Measurements from ENCODE around the gene CHRNA3. TPM values are rescaled to one million over a fixed set of nuclear protein-coding genes. Genes with fewer than 3 reads are reported as not detected.
"Not testable (repeated sequence)": the region's sequence is repeated elsewhere in the genome, so short reads cannot be mapped to it uniquely, and the experiment has no call there.

The CHRNA3 gene
- total RNA-seq, 2 donors from 2014 or later, result 0.52 TPM; not detected in 1

DNA sequence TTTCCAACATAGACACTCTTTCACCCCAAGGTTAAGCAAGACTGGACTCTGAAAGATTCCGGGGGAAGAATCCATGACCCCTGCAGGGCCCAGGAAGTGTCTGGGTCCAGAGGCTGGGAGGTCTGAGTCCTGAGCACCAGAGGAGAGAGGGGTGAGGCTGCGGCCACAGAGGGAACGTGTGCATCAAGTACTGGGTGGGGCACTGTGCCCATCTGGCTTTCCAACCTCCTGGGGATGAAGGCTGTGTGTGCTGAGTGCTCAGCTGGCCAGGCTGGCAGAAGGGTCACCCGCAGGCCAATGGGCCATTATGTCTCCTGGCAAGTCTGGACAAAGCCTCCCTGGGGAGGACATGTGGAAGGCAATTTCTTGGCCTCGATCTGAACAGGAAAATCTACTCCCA lies 3.3 kb downstream of the CHRNA3 start:
- Histone ChIP-seq H3K4me3 (no peak overlapping the region), H3K27me3 (peaks cover 0 to 8% of the 10 kb centered on the region in 2 donors), H3K4me1 (peaks cover 9% of the 10 kb centered on the region), H3K36me3 (replicated peaks in 1 of 2; ENCODE audit: insufficient read depth in 1 of 2, low read depth in 2 of 2) (no peaks in the 10 kb centered on the region), H3K9me3 (no peaks in the 10 kb centered on the region), H3K27ac (no peak overlapping the region)
- ATAC-seq, result no peak
- TF ChIP-seq, protein P1, sequence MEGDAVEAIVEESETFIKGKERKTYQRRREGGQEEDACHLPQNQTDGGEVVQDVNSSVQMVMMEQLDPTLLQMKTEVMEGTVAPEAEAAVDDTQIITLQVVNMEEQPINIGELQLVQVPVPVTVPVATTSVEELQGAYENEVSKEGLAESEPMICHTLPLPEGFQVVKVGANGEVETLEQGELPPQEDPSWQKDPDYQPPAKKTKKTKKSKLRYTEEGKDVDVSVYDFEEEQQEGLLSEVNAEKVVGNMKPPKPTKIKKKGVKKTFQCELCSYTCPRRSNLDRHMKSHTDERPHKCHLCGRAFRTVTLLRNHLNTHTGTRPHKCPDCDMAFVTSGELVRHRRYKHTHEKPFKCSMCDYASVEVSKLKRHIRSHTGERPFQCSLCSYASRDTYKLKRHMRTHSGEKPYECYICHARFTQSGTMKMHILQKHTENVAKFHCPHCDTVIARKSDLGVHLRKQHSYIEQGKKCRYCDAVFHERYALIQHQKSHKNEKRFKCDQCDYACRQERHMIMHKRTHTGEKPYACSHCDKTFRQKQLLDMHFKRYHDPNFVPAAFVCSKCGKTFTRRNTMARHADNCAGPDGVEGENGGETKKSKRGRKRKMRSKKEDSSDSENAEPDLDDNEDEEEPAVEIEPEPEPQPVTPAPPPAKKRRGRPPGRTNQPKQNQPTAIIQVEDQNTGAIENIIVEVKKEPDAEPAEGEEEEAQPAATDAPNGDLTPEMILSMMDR (IDR thresholded peaks at IDR 0.05), result no peak
- no peak for TF ChIP-seq POLR2A (IDR thresholded peaks at IDR 0.05)
- intact Hi-C loops (cut with DNase I), result loop anchor here (5.0 kb wide), 1 partner anchor 140 kb away; no protein-coding TSS in a partner anchor
- no peak for DNase-seq
- 66% methylated on average over 5 of the region's 5 CpGs; no CpG with 5 or more reads in 1 of the 2 donors for WGBS, 2 donors

DNA sequence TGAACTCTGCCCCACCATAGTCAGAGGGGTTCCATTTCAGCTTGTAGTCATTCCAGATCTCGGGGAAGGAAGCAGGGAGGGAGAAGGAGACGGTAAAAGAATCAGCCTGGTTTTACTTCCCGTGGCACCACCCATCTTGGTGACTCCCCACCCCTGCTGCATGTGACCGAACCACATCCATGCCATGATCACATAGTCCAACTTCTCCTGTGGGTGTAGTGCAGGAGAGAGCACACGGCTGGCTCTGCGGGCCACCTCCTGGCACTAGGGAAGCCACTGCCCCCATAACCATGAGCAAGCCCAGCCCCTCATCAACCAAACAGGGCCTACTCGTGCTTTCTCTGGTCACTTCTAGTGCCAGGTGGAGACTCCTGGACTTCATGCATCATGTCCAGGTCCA lies 3.7 kb downstream of the CHRNA3 start:
- H3K4me3 ChIP-seq, result no peak overlapping the region
- no peaks in the 10 kb centered on the region for H3K9me3 ChIP-seq
- H3K27ac ChIP-seq, result no peak overlapping the region
- H3K36me3 ChIP-seq (replicated peaks in 1 of 2; ENCODE audit: insufficient read depth in 1 of 2, low read depth in 2 of 2), result no peaks in the 10 kb centered on the region
- intact Hi-C loops (cut with DNase I), result loop anchor here (5.0 kb wide), 1 partner anchor 140 kb away; no protein-coding TSS in a partner anchor
- DNase-seq, result no peak
- H3K27me3 ChIP-seq, result peaks cover 0 to 8% of the 10 kb centered on the region in 2 donors
- no peak for ATAC-seq
- TF ChIP-seq, protein P1 (IDR thresholded peaks at IDR 0.05), result no peak
- TF ChIP-seq POLR2A (IDR thresholded peaks at IDR 0.05), result no peak
- peaks cover 9% of the 10 kb centered on the region for H3K4me1 ChIP-seq
- WGBS, 2 donors, result 69 to 78% methylated on average over 4 to 7 of the region's 7 CpGs

DNA sequence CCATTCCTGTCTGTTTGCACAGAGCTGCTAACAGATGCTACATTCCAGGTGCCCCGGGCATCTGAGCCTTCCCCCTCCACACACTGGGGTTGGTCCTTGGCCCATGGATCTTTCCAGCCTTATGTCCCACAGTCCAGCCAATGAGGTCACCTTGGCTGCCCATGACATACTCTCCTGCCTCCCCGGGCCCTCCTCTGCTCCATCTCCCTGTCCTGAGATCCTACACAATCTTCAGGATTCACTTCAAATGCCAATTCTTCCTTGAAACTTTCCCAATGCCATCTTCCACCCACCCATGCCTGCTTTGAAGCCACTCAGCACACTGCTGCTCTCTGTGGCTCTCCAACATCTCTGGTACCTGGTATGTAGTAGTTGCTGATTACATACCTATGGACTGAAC lies 4.3 kb downstream of the CHRNA3 start:
- ATAC-seq (no peak), DNase-seq (no peak)
- peaks cover 0 to 8% of the 10 kb centered on the region in 2 donors for H3K27me3 ChIP-seq
- peaks cover 9% of the 10 kb centered on the region for H3K4me1 ChIP-seq
- no peaks in the 10 kb centered on the region for H3K9me3 ChIP-seq
- no peaks in the 10 kb centered on the region for H3K36me3 ChIP-seq (replicated peaks in 1 of 2; ENCODE audit: insufficient read depth in 1 of 2, low read depth in 2 of 2)
- intact Hi-C loops (cut with DNase I), result loop anchor here (5.0 kb wide), 1 partner anchor 141 kb away; no protein-coding TSS in a partner anchor
- TF ChIP-seq POLR2A (IDR thresholded peaks at IDR 0.05), result no peak
- TF ChIP-seq, protein P1 (IDR thresholded peaks at IDR 0.05), result no peak
- H3K27ac ChIP-seq, result no peak overlapping the region
- H3K4me3 ChIP-seq, result no peak overlapping the region
- WGBS, 2 donors, result 66% methylated on average over 2 of the region's 2 CpGs

DNA sequence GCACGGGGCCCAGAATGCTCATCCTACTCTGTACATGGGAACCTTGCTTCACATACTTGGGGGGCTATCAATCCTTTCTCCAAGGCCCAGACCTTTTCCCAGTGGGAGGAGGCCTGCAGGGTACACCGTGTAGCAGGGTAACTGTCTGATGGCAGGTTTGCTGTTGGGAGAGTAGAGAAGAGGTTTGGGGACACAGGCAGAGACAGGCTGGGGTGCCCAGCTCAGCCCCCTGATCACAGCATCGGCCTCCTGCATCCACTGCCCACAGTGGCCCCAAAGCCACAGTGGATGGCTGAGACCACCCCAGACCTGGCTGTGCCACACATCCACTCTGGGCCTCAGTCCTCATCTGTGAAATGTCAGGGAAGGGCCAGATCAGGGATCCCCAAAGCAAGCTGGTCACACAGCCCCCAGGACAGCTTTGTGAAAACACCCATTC lies 5.6 kb downstream of the CHRNA3 start:
- Histone ChIP-seq H3K36me3 (replicated peaks in 1 of 2; ENCODE audit: insufficient read depth in 1 of 2, low read depth in 2 of 2) (no peaks in the 10 kb centered on the region), H3K4me1 (peaks cover 4% of the 10 kb centered on the region), H3K27me3 (peaks cover 0 to 4% of the 10 kb centered on the region in 2 donors), H3K9me3 (no peaks in the 10 kb centered on the region), H3K4me3 (no peak overlapping the region), H3K27ac (no peak overlapping the region)
- intact Hi-C loops (cut with DNase I), result loop anchor here (5.0 kb wide), 1 partner anchor 142 kb away; no protein-coding TSS in a partner anchor
- ATAC-seq, result no peak
- WGBS, 2 donors, result 36 to 61% methylated on average over 1 to 3 of the region's 3 CpGs
- no peak for DNase-seq
- TF ChIP-seq, protein P1 (IDR thresholded peaks at IDR 0.05), result no peak
- no peak for TF ChIP-seq POLR2A (IDR thresholded peaks at IDR 0.05)

DNA sequence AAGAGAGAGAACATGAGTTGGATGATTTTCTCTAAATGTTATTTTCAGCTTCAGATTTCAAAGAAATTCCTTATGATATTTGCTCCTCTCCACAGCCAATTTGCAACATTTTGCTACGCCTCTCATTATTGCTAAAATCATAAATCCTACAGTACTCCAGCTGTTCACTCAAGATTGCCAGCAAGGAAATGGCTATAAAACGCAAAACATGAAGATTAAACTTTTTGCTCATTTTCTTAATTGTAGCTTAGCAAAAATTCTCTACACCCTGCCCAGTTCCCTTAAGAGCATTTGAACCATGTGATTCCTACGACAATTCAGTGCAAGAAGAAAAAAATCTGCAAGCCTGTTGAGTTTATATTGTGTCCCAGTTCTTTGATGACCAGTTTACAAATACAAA lies 6.8 kb downstream of the CHRNA3 start:
- H3K27me3 ChIP-seq, result no peaks in the 10 kb centered on the region
- H3K9me3 ChIP-seq, result no peaks in the 10 kb centered on the region
- no peak overlapping the region for H3K27ac ChIP-seq
- no peaks in the 10 kb centered on the region for H3K36me3 ChIP-seq (replicated peaks in 1 of 2; ENCODE audit: insufficient read depth in 1 of 2, low read depth in 2 of 2)
- no peak for ATAC-seq
- H3K4me1 ChIP-seq, result no peaks in the 10 kb centered on the region
- no peak overlapping the region for H3K4me3 ChIP-seq
- no peak for DNase-seq
- intact Hi-C loops (cut with DNase I), result no loop called here
- 66 to 69% methylated on average over 3 of the region's 3 CpGs for WGBS, 2 donors
- TF ChIP-seq, protein P1 (IDR thresholded peaks at IDR 0.05), result no peak
- no peak for TF ChIP-seq POLR2A (IDR thresholded peaks at IDR 0.05)

DNA sequence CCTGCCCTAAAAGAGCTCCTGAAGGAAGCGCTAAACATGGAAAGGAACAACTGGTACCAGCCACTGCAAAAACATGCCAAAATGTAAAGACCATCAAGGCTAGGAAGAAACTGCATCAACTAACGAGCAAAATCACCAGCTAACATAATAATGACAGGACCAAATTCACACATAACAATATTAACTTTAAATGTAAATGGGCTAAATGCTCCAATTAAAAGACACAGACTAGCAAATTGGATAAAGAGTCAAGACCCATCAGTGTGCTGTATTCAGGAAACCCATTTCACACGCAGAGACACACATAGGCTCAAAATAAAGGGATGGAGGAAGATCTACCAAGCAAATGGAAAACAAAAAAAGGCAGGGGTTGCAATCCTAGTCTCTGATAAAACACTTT lies 11.2 kb downstream of the CHRNA3 start:
- DNase-seq; H3K9me3 ChIP-seq; ATAC-seq; H3K4me1 ChIP-seq; H3K36me3 ChIP-seq (replicated peaks in 1 of 2; ENCODE audit: insufficient read depth in 1 of 2, low read depth in 2 of 2); H3K4me3 ChIP-seq; H3K27ac ChIP-seq; intact Hi-C loops (cut with DNase I); H3K27me3 ChIP-seq: not testable (repeated sequence)
- 77 to 94% methylated on average over 3 of the region's 3 CpGs for WGBS, 2 donors

All from body of pancreas (tissue), 4 donors.